HFF-Myc (cell line): Measurements from ENCODE around the gene MICAL2.
A peak's percentile ranks its signal among the peaks of the same experiment; 100 is the strongest.

ENCODE experiments used
- DNase-seq: peaks from one replicate; pipeline ENCODE4 v3.0.0-alpha.2; 2011; ENCODE audit warnings: low read depth; ENCODE audit errors: extremely low read depth
- H3K4me3 ChIP-seq: replicated peaks from 2 replicates; pipeline ENCODE4 v1.5.1; 2011; ENCODE audit warnings: low read depth, mild to moderate bottlenecking, control low read depth, low read length
- TF ChIP-seq, protein P1 (sequence below): IDR thresholded peaks from 2 replicates; pipeline ENCODE4 v1.5.1; 2012; ENCODE audit warnings: mild to moderate bottlenecking, low read depth, low read length, control low read depth; ENCODE audit errors: missing control alignments

MICAL2 gene

DNA sequence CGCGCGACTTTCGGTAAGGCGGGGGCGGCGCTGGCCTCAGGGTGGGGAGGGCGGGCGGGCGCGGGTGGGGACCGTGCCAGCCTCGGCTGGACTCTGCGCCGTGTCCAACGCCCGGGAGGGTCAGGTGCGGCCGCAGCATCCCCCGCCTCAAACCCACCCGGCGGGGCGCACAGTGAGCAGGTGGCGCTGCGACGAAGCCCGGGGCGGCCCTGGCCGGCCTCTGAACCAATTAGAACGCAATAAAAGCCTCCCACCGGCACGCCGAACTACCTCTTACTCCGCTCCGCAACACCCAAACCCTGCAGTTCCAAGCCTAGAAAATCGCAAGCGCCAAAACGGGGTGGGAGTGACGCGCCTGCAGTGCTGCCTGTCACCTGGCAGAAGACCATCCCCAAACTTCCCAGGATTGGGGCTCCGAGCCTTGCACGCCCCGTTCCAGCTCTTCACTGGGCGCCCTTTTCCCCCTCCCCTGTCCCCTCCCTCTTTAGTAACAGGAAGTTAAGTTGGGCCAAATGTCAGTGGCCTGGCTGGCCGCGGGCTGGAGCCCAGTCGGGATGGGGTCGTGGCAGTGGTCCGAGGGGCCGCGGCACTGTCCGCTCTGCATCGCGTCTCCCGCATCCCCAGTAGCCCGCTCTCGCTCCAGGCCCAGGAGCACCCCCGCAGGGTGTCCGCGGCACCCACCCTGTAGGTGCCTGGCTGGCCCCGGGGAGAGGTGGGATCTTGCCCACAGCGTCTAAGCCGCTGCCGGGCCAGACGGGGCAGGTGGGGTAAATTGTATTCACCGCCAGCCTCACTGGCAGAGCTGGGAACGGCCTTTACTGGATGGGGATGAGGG, 541 bp downstream of the MICAL2 start:
- TF ChIP-seq, protein P1, sequence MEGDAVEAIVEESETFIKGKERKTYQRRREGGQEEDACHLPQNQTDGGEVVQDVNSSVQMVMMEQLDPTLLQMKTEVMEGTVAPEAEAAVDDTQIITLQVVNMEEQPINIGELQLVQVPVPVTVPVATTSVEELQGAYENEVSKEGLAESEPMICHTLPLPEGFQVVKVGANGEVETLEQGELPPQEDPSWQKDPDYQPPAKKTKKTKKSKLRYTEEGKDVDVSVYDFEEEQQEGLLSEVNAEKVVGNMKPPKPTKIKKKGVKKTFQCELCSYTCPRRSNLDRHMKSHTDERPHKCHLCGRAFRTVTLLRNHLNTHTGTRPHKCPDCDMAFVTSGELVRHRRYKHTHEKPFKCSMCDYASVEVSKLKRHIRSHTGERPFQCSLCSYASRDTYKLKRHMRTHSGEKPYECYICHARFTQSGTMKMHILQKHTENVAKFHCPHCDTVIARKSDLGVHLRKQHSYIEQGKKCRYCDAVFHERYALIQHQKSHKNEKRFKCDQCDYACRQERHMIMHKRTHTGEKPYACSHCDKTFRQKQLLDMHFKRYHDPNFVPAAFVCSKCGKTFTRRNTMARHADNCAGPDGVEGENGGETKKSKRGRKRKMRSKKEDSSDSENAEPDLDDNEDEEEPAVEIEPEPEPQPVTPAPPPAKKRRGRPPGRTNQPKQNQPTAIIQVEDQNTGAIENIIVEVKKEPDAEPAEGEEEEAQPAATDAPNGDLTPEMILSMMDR = no peak
- no peak for DNase-seq
- peak overlapping the region; percentile 77 for H3K4me3 ChIP-seq

DNA sequence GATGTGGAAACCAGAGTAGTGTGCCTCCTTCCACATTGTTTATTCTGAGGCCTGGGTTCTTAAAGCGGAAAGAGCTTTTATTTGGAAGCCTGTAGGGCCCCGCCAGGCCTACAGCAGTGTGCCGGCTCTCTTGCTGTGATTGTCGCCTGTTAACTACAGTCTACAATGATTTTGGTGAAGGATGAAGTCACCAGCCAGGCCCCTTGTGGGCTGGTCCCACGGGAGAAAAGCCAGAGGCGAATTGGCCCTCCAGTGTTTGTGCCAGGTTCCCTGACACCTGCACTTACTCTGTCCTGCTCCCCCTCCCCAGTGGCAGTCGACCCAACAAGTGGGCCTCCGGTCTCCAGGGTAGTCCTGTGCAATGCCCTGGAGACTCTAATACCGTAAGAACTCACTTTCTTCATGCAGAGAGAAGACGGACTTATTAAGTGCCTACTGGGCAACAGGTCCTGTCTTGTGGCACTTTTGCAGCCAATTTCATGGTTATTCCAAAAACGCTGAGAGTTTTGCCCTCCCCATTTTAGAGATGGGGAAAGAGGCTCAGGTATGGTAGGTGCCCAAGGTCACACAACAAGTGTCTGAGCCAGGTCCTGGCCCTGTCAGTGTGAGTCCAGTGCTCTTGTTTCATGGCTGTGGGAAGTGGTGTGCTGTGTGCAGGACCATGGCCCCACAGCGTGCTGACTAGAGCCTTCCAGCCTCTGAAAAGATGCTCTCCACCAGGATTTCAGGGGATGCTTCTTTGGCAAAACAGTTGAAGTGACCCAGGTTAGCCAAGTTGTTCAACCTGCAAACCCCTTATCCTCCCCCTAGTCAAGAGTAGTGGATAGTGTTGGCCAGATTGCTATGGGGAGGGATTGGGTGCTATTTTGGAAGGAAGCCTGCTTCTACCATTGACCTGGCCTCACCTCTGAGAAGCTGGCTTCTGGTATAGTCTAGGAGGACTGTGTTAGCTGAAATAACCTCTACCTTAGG, 1.4 kb downstream of the MICAL2 start:
- DNase-seq = no peak
- peak overlapping the region; percentile 77 for H3K4me3 ChIP-seq
- TF ChIP-seq, protein P1 = no peak

DNA sequence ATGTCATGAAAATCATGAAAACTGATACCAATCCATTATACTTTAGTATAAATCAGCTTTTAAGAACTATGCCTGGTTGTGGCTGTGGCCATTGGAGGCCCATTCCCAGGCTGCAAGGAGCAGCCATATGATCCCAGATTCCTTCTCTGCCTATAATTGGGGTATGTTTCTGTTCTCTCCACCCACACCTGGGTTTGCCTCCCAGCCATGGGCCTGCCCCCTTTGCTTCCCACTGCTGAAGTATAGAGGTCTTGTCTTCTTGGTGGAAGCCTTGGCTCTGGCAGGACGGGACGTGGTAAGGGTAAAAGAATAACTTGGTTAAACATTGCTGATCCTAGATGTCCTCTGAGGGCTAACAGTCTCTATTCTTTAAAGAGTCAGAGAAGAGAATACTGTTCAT, 2.4 kb downstream of the MICAL2 start:
- no peak for DNase-seq
- TF ChIP-seq, protein P1 = no peak
- no peak overlapping the region for H3K4me3 ChIP-seq

DNA sequence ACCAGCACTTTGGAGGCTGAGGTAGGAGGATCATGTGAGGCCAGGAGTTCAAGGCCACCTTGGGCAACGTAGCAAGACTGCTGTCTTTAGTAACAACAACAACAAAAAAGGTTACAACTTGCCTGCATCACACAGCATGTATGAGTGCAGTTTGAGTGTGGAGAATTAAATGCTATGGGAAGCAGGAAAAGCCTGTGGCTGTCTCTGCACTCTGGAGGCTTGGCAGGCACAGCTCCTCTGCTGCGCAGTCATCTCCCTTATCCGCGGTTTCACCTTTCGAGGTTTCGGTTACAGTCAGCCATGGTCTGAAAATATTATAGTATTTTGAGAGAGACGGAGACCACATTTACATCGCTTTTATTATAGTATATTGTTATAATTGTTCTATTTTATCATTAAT, 2.9 kb downstream of the MICAL2 start:
- TF ChIP-seq, protein P1 = no peak
- no peak for DNase-seq
- H3K4me3 ChIP-seq = no peak overlapping the region

DNA sequence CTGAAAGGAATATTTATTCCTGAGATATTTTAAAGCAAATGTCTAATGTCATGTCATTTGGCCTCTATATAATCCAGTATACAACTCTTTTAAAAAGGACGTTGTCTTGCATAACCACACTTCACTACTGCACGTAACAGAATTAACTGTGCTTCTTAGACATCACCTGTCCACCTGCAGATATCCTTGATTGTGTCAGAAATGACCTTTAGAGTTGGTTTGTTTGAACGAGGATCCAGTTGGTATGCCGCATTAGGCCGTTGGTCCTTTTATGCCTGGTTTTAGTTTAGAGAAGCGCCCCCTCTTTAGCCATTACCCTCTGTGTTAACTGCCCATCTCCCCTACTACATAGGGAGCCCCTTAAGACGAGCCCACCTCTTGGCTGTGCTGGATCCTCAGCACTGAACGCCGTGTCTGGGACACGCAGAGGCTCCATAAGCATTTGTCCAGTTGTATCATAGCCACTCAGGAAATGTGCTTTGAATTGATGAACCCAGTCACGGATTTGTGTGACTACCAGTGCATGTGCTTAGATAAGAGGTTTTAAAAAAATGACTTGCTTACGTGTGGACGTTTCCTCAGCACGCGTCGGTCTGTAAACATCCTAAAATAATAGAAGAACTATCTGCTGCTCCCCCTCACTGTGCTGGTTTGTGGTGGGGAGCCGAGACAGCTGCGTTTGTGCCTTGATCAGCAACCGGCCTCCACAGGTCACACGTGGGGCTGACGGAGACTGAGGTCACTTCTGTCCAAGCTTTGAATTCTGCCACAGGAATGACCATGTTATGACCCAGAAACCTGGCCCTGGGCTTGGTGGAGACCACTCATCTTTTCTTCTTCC, 4.0 kb downstream of the MICAL2 start:
- no peak for DNase-seq
- TF ChIP-seq, protein P1 = no peak

DNA sequence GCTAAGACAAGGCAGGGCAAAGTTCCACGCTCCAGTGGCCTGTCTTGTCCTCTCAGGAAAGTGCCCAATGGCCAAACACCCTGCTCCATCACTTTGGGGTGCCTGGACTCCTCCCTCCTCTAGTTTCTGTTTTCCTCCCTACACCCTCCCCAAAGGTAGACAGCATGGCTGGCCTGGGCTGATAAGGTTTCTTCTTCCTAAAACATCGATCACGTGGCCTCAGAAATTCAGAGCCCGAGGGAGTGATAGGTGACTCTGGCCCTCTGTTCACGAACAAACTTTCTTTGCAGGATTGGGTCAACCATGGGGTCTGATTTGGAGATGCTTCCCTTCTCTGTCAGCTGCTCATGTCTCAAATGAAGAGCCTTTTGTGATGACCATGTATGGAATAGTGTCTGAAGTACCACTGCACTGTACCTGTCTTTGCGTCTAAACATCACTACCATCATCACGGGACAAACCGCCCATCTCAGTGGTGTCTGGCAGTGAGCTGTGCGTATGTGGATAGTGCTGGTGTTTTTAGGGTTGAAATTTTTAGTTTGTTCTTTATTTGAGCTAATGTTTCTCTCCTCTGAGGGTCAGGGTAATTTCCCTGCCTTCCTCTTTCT, 6.1 kb downstream of the MICAL2 start:
- TF ChIP-seq, protein P1 = no peak

More for the DNA sequence above, 4.0 kb downstream of the MICAL2 start:
- no peak overlapping the region for H3K4me3 ChIP-seq

More for the DNA sequence above, 6.1 kb downstream of the MICAL2 start:
- DNase-seq = no peak
- H3K4me3 ChIP-seq = no peak overlapping the region
